ENCODE results near the gene FILIP1L.

DNA sequence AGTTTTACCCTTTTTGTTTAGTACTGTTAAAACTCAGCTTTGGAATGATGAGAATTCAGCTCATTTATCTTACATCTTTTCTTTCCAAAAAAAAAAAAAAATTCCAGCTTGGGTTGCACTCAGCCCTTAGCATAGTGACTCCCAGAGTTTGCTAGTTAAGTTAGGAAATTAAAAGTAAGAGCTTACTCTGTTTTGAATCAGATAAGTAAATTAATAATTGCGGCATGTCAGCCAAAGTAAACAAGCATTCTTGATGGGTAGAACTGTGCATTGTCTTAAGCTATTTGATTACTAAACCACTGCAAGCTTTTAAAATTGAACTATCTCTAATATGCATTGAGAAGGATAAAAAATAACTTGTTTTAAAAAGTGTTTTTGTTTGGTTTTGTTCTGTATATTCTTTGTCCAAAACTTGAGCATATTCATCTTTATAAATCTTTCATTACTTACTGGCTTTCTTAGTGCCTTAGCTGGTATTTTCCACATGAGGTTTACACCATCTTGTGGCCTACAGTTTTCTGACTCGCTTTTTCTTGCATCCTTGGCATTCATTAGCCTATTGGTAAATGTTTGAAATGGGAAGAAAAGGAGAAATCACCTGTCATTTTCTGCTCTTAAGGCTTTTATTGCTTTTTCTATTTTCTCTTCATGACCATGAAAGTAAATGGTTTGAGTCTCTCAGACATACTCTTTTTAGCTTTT, 107.6 kb downstream of the FILIP1L start:
- TF ChIP-seq, protein P1, sequence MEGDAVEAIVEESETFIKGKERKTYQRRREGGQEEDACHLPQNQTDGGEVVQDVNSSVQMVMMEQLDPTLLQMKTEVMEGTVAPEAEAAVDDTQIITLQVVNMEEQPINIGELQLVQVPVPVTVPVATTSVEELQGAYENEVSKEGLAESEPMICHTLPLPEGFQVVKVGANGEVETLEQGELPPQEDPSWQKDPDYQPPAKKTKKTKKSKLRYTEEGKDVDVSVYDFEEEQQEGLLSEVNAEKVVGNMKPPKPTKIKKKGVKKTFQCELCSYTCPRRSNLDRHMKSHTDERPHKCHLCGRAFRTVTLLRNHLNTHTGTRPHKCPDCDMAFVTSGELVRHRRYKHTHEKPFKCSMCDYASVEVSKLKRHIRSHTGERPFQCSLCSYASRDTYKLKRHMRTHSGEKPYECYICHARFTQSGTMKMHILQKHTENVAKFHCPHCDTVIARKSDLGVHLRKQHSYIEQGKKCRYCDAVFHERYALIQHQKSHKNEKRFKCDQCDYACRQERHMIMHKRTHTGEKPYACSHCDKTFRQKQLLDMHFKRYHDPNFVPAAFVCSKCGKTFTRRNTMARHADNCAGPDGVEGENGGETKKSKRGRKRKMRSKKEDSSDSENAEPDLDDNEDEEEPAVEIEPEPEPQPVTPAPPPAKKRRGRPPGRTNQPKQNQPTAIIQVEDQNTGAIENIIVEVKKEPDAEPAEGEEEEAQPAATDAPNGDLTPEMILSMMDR (IDR thresholded peaks at IDR 0.05; ENCODE audit: insufficient read depth, low read length, poor library complexity, severe bottlenecking) = no peak
- TF ChIP-seq EZH2phosphoT487 (conservative IDR thresholded peaks at IDR 0.05; ENCODE audit: low read length) = no peak
